H4 (cell line): Measurements from ENCODE around the gene OXCT2. TPM values are rescaled to one million over a fixed set of nuclear protein-coding genes. Genes with fewer than 3 reads are reported as not detected.
A peak's percentile ranks its signal among the peaks of the same experiment; 100 is the strongest.
"Not testable (repeated sequence)": the region's sequence is repeated elsewhere in the genome, so short reads cannot be mapped to it uniquely, and the experiment has no call there.

ENCODE experiments used
- DNase-seq: peaks from one replicate; pipeline ENCODE4 v3.0.0-alpha.2; 2015; ENCODE audit warnings: low spot score
- total RNA-seq: library from RNA; depleted of rRNA; stranded (reverse); fragments of >200 nt; shearing (Covaris generic); gene quantifications from 2 replicates; pipeline ENCODE4 v1.2.3, GENCODE V29; 2014; rRNA removed

OXCT2 gene
- total RNA-seq = 0.35 TPM in 1 of 2 replicates, not detected in the other

DNA sequence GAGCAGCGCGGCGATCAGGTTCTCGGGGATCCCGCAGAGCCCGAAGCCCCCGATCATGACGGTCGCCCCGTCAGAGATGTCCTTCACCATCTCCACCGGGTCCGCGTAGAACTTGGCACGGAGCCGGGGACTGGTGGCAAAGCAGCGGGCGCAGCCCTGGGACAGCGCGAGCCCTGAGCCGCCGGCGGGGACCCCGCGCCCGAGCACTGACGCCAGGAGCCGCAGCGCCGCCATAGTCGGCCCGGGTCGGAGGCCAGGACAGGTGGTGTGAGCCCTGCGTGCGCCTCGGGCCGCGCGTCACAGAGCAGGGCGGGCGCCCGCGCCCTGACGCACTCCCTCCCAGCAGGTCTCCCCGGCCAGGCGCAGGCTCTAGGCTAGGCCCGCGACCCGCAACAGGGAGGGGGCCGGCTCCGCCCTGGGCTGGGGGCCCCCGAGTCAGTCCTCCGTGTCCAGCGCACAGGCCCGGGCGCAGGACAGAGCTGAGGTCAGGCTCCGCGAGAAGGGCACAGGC, at the start of gene OXCT2:
Gene OXCT2 (minus strand): TSS at position 327 of the 511 bp plus-strand sequence. CDS start 93 bp downstream, at position 234.
- DNase-seq = not testable (repeated sequence)

DNA sequence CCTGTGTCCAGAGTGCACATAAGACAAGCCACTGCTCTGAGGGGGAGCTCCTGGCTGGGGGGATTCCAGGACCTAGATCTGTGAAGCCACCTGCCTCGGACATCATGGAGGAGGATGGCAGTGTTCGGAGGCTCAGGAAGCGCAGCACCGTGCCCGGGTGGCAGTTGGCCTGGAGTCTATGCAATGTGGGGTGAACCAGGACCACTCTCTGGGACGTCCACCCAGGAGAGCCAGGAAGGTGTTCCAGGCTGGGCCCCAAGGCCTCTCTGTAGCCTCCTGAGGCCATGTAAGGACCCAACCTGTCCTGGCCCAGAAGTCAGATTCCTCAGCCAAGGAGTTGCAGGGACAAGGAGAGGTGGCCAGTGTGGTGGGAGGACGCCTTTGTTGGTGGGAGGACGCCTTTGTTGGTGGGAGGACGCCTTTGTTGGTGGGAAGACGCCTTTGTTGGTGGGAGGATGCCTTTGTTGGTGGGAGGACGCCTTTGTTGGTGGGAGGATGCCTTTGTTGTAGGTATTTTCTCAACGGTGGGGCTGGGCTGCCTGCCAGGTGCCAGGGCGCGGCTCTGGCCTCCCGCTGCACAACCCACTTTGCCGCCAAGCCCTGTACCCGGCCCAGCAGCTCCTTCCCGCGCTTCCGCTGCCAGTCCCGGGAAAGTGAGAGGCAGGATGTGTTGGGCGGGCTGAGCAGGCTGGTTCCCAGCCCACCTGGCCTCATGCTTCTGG, 48.1 kb upstream of the OXCT2 start:
- no peak for DNase-seq

DNA sequence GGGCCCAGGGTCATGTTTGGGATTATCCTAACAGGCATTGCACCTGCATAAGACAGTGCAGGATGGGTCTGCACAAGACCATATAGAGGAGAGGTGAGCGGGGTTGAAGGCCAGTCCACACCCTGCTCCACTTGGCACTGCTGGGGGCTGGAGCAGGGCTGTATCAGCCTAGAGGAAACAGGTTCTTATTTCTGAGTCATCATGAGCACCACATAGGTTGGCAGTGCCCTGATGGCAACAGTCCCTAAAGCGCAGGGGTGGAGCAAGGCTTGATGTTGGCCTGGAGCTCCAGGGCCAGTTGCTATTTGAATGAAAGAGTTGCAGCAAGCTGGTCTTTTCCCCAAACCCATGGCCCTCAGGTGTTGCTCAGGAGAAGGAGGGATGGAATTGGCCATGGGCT, 47.3 kb upstream of the OXCT2 start:
- no peak for DNase-seq

DNA sequence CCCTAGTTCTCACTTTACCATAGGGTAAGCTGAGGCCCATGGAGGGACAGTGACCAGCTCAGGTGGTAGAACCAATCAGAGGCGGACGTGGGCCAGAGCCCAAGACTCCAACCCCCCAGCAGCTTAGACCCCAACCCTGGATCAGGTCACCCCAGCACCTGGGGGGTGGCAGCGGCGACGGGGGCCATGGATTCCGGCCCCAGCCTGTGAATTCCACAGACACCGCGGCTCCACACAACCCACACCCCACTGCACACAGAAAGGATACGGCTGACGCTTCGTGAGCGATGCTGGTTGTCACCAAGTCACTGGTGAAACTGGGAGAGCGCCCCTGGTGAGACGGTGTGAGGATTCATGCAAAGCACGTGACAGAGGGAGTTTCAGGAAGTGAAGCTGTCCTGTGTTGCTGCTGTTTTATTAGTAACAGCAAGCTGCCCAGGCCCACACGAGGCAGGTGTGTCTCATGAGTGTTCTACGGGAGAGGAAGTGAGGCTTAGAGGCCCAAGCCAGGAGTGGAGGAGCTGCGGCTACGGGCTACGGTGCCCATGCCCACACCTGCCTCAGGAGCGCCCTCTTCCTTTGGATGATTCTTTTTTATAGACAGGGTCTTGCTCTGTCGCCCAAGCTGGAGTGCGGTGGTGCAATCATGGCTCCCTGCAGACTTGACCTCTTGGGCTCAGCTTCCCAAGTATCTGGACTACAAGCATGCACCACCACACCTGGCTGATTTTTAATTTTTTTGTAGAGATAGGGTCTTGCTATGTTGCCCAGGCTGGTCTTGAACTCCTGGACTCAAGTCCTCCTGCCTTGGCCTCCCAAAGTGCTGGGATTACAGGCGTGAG, 46.2 kb upstream of the OXCT2 start:
- not testable (repeated sequence) for DNase-seq

DNA sequence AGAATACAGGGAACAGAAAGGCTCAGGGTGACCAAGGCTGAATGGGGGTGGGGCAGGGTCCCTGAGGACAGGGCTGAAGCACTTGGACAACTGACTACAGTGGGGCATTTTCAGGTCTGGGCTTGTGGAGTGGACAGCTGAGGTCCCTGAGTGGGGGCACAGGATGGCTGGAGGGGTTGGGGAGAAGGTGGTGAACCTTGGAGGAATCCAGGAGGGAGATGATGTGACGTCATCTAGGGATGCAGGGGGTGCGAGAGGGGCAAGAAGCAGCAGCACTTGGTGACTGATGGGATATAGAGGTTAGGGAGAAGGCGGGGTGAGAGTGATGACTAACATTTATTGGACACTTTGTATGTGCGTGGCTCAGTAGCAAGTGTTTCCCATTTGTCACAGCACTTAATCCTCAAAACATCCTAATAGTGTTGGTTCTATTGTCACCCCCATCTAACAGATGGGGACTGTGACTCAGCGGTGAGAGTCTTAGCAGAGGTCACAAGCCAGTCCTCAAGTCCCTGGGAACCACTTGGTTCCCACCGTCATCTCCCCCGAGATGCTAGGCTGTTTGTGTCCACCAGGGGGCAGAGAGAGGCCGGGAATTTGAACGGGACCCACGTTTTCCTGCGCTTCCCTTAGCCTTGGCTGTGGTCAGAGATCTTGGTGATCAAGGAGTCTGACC, 45.4 kb upstream of the OXCT2 start:
- peak; percentile 62 for DNase-seq

DNA sequence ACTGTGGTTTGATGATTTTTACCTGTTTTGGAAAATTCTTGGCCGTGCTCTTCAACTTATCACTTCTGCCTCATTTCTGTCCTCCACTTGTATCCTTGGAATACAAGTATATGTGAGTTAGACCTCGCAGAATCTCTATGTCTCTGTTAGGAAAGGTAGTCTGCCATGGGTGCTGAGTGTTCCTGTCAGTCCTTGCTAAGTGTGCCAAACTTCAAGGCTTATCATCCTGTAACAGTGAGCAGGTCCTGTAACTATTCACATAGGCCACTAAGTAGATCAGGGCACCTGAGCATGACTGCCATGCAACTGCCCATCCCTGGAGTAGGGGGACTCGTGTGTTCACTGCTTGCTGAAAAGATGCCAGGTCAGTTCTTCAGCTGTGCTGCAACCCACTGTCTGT, 41.8 kb upstream of the OXCT2 start:
- no peak for DNase-seq

DNA sequence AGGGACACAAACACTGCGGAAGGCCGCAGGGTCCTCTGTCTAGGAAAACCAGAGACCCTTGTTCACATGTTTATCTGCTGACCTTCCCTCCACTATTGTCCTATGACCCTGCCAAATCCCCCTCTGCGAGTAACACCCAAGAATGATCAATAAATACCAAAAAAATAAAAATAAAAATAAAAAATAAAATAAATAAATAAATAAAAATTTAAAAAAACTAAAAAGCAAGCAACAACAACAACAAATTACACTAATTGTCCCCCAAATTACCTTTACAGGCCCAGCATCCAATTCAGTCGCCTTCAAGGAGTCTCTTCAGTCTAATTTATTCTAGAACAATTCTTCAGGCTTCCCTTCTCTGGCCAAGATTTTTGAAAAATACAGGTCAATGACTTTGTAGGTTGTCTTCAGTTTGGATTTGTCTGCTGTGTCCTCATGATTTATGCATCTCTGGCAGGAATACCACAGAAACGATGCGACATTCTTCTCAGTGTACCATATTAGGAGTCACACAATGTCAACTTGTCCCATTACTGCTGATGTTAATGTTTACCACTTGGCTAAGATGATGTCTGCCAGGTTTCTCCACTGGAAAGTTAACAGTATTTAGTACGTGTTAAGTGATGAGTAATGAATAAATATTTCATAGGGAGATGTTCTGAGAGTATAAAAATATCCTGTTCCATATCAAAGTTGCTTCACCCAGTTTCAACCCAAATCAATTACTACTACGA, 37.8 kb upstream of the OXCT2 start:
- no peak for DNase-seq

DNA sequence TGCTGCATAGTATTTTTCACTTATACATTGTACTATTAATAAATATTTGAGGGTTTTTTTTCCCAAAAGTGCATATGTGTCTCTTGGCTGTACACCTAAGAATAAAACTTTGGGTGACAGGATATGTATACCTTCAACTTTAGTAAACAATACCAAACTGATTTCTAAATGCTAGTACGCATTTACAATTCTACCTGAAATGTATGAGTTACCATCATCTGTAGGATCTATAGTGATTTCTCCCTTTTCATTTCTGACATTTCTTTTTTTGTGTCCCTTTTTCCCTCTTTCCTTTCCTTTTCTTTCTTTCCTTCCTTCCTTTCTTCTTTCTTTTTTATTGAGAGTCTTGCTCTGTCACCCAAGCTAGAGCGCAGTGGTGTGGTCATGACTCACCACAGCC, 34.2 kb upstream of the OXCT2 start:
- no peak for DNase-seq

DNA sequence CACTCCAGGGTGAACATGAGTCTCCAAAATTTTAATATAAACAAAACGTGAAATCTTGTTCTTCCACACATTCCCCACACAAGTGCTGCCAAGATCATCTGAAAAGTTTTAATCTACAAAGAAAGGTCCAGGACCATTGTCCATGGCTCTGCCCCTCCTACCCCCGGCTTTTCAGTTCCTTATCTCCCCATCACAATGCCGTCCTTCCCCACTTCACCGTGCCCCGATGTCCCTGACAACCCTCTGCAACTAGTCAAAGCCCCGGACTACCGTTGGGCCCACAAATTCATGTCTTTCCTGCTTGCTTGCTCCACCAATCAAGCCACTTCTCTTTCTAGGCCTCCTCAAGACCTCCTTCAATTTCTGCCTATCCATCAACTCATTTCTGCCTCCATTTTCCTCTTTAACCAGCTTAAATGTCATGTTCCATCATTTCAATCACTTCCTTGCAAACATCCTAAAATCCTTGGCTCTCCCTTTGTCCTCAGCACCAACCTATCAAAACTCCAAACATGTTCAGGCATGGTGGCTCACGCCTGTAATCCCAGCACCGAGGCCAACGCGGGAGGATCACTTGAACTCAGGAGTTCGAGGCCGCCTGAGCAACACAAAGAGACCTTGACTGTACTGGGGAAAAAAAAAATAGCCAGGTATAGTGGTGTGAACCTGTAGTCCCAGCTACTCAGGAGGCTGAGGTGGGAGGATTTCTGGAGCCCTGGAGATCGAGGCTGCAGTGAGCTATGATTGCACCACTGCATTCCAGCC, 31.5 kb upstream of the OXCT2 start:
- no peak for DNase-seq

DNA sequence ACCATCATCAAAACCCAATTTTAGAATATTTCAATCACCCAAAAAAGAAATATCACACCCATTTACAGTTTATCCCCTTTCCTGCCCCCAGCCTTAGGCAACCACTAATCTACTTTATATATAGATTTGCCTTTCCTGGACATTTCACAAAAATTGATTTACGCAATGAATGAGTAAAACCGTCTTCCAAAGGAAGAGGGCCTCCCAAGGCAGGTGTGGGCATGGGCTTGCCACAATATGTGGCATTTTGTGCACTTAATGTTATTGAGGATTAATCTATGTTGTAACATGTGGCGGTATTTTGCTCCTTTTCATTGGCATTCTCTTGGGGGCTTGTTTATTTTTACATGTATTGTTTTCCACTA, 29.3 kb upstream of the OXCT2 start:
- DNase-seq = no peak

DNA sequence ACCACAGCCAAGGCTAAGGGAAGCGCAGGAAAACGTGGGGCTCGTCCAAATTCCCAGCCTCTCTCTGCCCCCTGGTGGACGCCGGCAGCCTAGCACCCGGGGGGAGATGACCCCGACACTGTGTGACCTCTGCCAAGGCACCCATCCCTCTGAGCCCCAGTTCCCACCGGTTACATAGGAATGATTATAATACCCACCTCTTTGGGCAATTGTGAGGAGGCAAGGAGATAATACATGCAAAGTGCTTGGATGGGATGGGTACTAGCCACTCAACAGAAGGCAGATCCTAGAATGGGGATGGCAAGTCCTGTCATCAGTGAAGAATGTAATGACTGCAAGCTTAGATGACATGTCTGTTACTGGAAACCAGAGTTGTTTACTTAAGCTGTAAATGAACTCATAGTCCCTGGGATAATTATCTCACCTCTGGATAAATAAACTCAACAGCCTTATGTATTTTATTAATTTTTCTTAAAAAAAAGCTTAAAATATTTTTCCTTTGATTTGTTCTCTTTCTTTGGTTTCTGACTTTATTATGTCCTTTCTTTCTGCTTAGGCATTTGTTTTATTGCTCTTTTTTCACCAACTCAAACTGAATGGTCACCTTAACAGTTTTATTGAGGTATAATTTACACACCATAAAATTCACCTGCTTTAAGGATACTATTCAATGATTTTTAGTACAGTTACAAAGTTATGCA, 28.8 kb upstream of the OXCT2 start:
- DNase-seq = peak; percentile 71

DNA sequence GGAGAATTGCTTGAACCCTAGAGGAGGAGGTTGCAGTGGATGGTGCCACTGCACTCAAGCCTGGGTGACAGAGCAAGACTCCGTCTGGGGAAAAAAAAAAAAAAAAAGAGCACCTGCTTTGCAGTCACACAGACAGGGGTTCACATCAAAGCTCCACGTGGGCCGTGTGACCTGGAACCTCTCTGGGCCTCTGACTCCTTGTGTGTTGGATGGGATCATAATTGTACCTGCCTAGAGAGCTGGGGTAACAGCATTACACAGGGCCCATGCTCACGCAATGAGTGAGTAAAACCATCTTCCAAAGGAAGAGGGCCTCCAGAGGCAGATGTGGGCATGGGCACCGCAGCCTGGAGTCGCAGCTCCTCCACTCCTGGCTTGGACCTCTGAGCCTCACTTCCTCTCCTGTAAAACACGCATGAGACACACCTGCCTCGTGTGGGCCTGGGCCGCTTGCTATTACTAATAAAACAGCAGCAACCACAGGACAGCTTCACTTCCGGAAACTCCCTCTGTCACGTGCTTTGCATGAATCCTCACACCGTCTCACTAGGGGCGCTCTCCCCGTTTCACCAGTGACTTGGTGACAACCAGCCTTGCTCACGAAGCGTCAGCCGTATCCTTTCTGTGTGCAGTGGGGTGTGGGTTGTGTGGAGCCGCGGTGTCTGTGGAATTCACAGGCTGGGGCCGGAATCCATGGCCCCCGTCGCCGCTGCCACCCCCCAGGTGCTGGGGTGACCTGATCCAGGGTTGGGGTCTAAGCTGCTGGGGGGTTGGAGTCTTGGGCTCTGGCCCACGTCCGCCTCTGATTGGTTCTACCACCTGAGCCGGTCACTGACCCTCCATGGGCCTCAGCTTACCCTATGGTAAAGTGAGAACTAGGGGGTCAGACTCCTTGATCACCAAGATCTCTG, 28.0 kb upstream of the OXCT2 start:
- DNase-seq = peak; percentile 83

DNA sequence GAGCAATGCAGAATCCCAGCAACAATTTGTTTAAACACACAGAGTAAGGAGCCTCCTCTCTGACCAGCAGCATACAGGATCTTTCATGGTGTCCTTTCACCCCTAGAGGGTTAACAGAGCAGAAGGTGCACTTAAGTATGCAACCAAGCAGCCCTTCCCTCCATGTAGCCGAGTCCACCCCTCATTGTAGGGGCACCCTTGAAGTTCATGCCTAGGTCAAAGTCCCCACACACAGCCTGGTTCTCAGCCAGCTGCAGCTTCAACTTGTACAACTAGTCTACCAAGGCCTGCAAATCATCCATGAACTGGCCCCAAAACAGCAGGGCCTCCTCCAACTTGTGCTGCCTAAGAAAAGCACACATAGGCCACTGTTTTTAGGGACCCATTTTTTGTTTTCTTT, 24.5 kb upstream of the OXCT2 start:
- no peak for DNase-seq

DNA sequence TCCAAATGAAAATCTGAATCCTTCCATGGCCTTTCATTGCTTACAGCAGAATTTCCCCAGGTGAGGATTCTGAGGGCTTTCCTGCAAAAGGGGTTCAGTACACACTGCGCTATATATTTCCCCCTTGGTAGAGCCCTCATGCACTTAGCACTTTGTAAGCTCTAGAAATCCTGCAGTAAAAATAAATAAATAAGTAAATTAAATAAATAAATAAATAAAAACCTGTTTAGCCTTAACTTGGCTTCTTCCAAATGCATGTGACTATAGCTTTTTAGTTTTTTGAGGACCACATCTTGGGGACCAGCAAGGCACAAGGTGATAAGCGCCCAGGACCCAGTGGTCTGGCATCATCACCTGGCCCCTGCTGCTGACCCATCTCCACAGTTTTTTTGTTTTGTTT, 20.7 kb upstream of the OXCT2 start:
- DNase-seq = no peak

DNA sequence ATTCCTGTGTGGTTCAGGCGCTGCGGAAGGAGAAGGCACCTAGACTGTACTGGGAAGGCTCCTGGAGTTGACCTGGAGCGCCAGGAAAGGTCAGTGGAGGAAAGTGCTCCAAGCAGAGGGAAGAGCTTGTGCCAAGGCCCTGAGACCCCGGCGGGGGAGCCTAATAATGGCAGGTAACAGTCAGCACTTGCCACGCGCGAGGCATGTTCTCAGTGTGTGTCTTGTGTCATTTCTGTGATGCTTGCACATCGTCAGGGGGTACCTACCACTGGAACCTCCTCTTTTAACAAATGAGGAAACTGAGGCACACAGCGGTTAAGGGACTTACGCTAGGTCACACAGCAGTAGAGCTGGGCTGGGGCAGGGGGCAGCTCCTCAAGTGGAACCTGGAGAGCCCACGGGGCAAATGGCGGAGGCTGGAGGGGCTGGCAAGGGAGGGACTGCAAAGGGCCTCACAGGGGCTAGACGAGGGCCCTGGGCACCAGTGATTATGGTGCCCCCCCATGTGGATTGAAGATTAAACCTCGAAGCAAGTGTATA, 18.5 kb upstream of the OXCT2 start:
- no peak for DNase-seq

DNA sequence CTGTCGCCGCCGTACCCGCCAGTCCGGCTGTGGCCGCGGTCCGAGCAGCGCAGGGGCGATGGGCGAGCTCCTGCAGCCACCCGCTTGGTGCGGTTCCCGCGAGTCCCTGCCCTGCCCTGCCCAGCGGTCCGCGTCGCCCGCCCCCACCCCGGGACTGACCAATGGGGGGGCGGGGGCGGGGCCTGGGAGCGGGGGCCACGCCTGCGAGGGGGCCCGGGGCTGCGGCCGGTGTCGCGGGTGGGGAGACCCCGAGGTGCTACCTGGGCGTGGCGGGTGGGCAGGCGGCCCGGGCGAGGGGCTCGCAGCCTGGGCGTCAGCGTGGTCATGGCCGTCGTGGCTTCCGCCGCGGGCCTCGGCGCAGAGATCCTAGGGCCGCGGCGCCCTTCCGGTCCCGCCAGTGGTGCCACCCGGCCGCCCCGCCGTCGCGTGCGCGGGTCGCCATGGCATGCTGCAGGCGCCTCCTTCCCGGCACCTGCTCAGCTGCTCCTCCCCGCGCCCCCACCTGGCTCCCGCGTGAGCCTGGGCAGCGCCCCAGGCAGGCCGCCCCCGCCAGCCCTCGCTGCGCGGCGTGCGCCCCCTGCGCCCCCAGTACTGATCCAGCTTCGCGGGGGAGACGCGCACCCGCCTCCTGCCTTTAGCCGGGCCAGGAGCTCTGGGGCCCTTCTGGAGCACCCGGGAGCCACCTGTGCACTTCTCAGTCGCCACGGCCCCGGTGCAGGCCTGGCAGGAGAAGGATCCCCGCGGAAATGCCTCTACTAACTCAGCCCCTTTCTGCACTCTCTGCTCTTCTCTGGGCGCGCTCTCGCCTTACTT, 17.8 kb upstream of the OXCT2 start, which contains the start of gene BMP8B:
Gene BMP8B (minus strand): TSS at position 108 of the 813 bp plus-strand sequence. CDS start 380 bp downstream, outside the sequence.
- no peak for DNase-seq

DNA sequence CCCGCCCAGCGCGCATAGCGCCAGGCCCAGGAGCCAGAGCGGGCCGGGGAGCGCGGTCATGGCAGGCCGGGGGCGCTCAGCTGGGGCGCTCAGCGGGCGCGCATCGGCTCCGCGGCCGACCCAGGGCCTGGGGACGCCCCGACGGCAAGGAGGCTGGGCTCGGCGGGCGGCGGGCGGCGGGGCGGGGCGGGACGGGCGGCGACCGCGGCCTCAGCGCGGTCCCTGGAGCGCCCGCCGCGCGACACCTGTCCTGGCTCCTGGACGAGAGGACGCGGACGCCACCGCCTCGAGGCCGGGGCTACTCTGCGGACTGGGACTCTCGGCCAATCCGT, 17.2 kb upstream of the OXCT2 start:
- no peak for DNase-seq

DNA sequence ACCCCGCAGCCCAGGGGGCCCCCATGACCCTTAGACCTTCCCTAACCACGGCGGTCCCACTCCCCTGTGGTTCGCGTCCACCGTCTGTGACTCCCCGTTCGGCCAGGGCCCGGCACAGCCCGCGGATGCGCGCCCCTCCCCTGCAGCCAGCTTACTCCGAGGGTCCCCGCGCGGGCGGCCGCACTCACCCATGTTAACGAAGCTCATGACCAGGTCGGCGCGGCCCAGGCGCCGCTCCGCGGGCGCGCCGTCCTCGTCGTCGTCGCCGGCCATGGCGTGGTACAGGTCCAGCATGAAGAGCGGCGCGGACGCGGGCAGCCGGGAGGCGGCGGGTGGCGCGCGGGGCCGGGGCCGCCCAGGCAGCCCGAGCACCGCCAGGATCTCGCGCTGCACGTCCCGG, 16.8 kb upstream of the OXCT2 start:
- not testable (repeated sequence) for DNase-seq
